Effector memory CD8-positive, alpha-beta T cell (primary cell): ENCODE data around the gene WDTC1.

ENCODE experiments used
- ATAC-seq: fragments of 150-1000 bp; cut with Tn5 transposase; replicated peaks from 2 replicates; pipeline ENCODE4 v1.10.0; 2021; ENCODE audit warnings: mild to moderate bottlenecking, moderate library complexity
- DNase-seq, 3 experiments: peaks; one replicate each; pipeline ENCODE4 v3.0.0; 2021
- H3K27ac Mint-ChIP-seq, 2 donors: one replicate each; pipeline ENCODE4 v1.8.0; 2022; ENCODE audit warnings: mild to moderate bottlenecking in 2 of 2, mixed read lengths in 2 of 2, moderate library complexity in 2 of 2
- H3K27me3 Mint-ChIP-seq, 2 donors: one replicate each; pipeline ENCODE4 v1.8.0; 2022; ENCODE audit warnings: mixed read lengths in 2 of 2
- H3K36me3 Mint-ChIP-seq: one replicate; pipeline ENCODE4 v1.8.0; 2022; ENCODE audit warnings: mild to moderate bottlenecking, moderate library complexity, mixed read lengths; ENCODE audit not compliant: insufficient read depth
- H3K4me1 Mint-ChIP-seq, 2 donors: one replicate each; pipeline ENCODE4 v1.8.0; 2022; ENCODE audit warnings: low read depth in 2 of 2, mixed read lengths in 2 of 2
- H3K4me3 Mint-ChIP-seq, 2 donors: one replicate each; pipeline ENCODE4 v1.8.0; 2022; ENCODE audit warnings: mild to moderate bottlenecking in 2 of 2, mixed read lengths in 2 of 2, moderate library complexity in 2 of 2
- H3K9me3 Mint-ChIP-seq, 2 donors: one replicate each; pipeline ENCODE4 v1.8.0; 2022; ENCODE audit warnings: mixed read lengths in 2 of 2

The WDTC1 gene

DNA sequence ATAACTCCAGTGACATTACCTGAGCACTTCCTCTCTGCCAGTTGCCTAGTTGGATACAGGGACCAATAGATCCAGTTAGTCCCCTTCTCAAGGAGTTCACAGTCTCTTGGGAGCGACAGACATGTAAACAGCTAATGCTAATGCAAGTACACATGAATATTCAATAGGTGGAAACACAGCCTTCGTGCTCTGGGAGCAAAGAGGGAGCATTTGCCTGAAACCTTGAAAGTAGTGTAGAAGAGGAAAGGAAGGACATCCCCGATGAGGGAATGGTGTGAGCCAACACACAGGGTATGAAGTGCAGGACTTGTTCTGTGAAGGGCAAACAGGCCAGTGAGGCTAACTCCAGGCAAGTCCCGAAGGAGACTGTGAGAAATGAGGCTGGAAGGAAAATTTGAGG, 83.7 kb downstream of the WDTC1 start:
- H3K9me3 Mint-ChIP-seq = no peaks in the 10 kb centered on the region
- H3K4me1 Mint-ChIP-seq = peaks cover 8 to 9% of the 10 kb centered on the region in 2 donors
- no peak overlapping the region for H3K27ac Mint-ChIP-seq
- no peak overlapping the region for H3K4me3 Mint-ChIP-seq
- ATAC-seq = no peak
- H3K36me3 Mint-ChIP-seq = peaks cover 11% of the 10 kb centered on the region
- no peak for DNase-seq
- peaks cover 6 to 9% of the 10 kb centered on the region in 2 donors for H3K27me3 Mint-ChIP-seq

DNA sequence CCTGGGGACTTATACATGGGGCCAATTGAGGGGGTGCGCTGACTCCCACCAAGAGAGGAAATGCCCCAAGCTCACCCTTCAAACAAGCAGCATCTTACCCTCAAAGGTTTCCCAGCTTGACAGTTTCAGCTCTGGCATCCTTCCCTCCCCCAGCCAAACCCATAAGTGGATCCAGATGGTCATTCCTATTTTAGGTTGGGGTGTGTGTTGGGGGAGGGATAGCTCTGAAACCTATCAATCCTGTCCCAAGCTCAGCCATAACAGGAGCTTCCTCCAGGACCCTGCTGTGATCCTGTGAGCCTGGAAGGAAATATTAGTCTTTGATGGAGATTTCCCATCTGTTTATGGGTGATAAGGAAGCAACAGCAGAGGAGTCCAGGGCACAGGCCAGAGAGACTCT, 84.2 kb downstream of the WDTC1 start:
- H3K9me3 Mint-ChIP-seq = no peaks in the 10 kb centered on the region
- H3K27me3 Mint-ChIP-seq = peaks cover 6 to 9% of the 10 kb centered on the region in 2 donors
- no peak overlapping the region for H3K27ac Mint-ChIP-seq
- no peak overlapping the region for H3K4me3 Mint-ChIP-seq
- ATAC-seq = no peak
- DNase-seq = no peak
- H3K4me1 Mint-ChIP-seq = peaks cover 11 to 12% of the 10 kb centered on the region in 2 donors
- peaks cover 10% of the 10 kb centered on the region for H3K36me3 Mint-ChIP-seq

DNA sequence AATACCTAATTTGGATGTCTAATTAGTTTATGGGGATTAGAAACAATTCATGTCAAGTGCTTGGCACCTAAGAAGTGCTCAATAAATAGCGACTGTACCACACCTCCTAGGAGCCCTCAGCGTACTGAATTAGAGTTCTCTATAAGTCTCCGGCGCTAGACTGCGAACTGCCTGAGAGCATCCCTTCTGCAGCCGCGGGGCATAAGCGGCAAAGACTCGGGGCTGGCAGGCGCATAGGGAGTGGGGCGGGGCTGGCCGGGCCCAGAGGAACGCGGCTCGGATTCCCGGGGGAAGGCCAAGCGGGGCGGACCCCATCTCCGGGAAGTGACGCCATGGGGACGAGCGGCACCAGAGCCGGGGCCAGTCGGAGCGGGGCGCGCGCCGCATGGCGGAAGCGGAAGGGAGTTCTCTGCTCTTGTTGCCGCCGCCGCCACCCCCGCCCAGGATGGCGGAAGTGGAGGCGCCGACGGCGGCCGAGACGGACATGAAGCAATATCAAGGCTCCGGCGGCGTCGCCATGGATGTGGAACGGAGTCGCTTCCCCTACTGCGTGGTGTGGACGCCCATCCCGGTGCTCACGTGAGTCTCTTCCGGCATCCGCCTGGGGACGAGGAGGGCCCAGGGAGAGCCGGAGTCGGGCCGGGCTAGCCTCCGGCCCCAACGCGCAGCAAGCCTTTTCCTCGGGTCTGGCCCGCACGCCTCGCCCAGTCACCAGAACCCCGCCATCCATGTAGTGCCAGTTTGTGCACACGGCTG, 87.6 kb downstream of the WDTC1 start, which contains the start of gene TMEM222:
Gene TMEM222, plus strand, starts transcription at position 351 of the 756 bp plus-strand sequence. Its CDS starts 35 bp downstream, at position 386.
- Mint-ChIP-seq H3K27ac (peak within 1 kb of the TSS; percentile 93 to 94), H3K36me3 (peaks cover 17% of the 10 kb centered on the region), H3K4me1 (peaks cover 31 to 38% of the 10 kb centered on the region in 2 donors), H3K4me3 (peak within 1 kb of the TSS; percentile 91 to 92), H3K9me3 (no peaks in the 10 kb centered on the region), H3K27me3 (peaks cover 6 to 9% of the 10 kb centered on the region in 2 donors)
- DNase-seq = peak; percentile 94 to 96 (median 96)
- ATAC-seq = peak; percentile 96

DNA sequence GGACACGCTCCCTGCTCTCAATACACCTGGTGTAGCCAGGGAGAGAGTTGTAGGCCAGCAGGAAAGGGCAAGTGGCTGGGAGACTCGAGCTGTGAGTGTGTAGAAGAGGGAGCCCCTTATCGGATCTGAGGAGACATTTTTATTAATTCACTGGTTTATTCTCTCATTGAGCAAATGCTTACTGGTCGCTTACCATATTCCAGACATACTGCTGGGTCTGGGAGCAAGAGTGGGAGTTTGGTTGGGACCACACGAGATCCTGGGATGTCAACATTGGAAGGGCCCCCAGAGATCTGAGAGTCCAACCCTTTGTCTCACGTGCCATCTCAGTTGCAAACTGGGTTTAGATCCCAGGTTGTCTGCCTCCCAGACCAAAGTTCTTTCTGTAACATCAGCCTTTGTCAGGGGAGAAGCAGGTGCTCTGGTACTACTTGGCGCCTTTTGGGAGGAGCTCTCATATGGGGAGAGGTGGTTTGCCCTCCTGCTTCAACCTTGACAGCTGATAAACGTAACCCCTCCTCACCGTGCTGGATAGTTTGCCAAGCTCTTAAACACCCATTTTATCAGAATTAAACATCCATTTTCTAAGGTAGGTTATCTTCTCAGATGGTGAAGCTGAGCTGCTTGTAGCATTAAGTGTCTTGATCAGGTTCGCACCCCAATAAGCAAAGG, 88.3 kb downstream of the WDTC1 start:
- Mint-ChIP-seq H3K9me3 (no peaks in the 10 kb centered on the region), H3K27me3 (peaks cover 6 to 9% of the 10 kb centered on the region in 2 donors), H3K36me3 (peaks cover 17% of the 10 kb centered on the region), H3K27ac (peak overlapping the region; percentile 93 to 94), H3K4me1 (peaks cover 32 to 43% of the 10 kb centered on the region in 2 donors), H3K4me3 (peak overlapping the region; percentile 91 to 92)
- no peak for ATAC-seq
- DNase-seq = no peak

DNA sequence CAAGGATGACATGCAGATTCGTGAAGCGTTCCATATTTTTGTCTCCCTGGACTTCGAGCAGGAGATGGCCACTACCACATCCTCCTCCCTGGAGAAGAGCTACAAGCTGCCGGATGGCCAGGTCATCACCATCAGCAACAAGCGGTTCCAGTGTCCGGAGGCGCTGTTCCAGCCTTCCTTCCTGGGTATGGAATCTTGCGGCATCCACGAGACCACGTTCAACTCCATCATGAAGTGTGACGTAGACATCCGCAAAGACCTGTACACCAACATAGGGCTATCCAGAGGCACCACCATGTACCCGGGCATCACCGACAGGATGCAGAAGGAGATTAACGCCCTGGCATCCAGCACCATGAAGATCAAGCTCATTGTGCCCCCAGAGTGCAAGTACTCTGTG, 90.9 kb downstream of the WDTC1 start:
- ATAC-seq (no peak), DNase-seq (no peak)
- Mint-ChIP-seq H3K4me3 (no peak overlapping the region), H3K4me1 (peaks cover 39 to 59% of the 10 kb centered on the region in 2 donors), H3K36me3 (peaks cover 24% of the 10 kb centered on the region), H3K27ac (no peak overlapping the region), H3K9me3 (no peaks in the 10 kb centered on the region), H3K27me3 (no peaks in the 10 kb centered on the region)

DNA sequence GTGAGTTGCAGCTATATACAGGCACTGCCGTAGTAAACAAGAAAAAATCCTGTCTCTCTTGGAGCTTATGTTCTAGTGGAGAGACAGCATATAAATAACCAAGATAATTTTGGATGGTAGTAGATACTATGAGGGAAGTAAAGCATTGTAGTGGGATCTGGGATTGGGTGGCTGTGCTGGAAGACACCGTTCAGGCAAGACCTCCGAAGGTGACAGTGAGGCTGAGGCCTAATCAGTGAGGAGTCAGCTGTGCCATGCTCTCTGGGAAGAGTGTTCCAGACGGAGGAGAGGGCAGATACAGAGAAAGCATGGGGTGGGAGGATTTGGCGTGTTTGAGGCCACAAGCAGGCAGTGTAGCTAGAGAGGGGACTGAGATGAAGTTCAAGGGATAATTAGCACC, 93.5 kb downstream of the WDTC1 start:
- Mint-ChIP-seq H3K27ac (peak overlapping the region; percentile 51 to 83), H3K36me3 (peaks cover 25% of the 10 kb centered on the region), H3K4me1 (peaks cover 42 to 70% of the 10 kb centered on the region in 2 donors), H3K4me3 (no peak overlapping the region), H3K27me3 (no peaks in the 10 kb centered on the region), H3K9me3 (no peaks in the 10 kb centered on the region)
- DNase-seq (no peak), ATAC-seq (no peak)

DNA sequence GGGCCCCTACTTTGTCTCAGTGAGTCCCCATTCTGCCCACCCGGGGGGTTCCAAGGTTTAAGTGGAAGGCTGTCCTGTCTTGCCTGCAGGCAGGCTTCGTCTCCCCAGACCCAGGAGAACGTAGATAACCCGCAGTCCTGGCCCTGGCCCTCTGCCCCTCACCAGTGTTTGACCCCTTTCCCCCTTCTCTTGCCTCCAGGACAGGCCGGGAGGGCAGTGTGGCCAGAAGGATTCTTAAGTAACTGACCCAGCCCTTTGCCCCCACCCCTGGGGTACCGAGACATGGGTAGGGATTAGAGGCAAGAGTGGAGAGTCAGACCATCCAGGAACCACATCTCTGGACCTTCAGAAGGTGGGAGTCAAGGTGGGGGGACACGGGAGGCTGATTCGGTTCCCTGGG, 96.4 kb downstream of the WDTC1 start:
- peaks cover 22% of the 10 kb centered on the region for H3K36me3 Mint-ChIP-seq
- no peak overlapping the region for H3K4me3 Mint-ChIP-seq
- no peaks in the 10 kb centered on the region for H3K27me3 Mint-ChIP-seq
- H3K9me3 Mint-ChIP-seq = no peaks in the 10 kb centered on the region
- DNase-seq (no peak), ATAC-seq (no peak)
- H3K27ac Mint-ChIP-seq = peak overlapping the region in 1 of 2 donors; percentile 54
- H3K4me1 Mint-ChIP-seq = peaks cover 32 to 56% of the 10 kb centered on the region in 2 donors

DNA sequence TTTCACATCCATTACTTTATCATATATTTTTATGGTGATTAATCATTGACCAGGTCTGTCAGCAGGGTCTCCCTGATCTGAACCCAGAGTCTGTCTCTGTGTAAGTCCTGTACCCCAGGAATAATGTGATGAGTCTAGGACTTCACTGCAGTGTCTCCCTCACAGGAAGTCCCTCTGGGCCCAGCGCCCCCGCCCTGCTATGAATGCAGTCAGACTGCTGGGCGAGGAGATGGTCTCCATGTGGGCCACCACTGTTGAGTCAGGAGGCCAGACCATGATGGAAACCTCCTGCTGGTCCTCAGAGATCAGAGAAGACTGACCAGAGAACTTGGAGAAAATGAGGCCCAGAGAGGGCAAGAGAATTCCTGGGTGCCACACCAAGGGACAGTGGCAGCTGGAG, 97.0 kb downstream of the WDTC1 start:
- no peak for ATAC-seq
- Mint-ChIP-seq H3K27me3 (no peaks in the 10 kb centered on the region), H3K27ac (peak overlapping the region in 1 of 2 donors; percentile 54), H3K36me3 (peaks cover 24% of the 10 kb centered on the region), H3K4me3 (no peak overlapping the region), H3K9me3 (no peaks in the 10 kb centered on the region), H3K4me1 (peaks cover 28 to 50% of the 10 kb centered on the region in 2 donors)
- no peak for DNase-seq

DNA sequence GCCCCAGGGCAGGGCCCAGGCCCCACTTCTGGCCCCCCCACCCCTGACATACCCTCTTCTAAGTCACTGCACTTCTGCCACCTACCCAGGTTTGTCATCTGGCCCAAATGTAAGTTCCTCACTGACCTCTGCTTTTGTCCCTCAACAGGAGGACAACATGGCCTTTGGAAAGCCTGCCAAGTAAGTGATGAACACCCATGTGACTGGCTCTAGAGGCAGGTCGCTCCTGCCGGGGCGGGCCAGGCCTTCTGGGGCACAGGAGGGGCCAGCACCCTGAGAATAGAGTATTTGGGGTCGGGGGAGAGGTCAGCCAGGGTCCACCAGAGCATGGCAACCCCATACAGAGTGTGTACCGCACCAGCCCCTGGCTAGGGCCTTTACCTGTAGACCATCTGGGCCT, 97.5 kb downstream of the WDTC1 start:
- Mint-ChIP-seq H3K4me1 (peaks cover 25 to 45% of the 10 kb centered on the region in 2 donors), H3K4me3 (no peak overlapping the region), H3K9me3 (no peaks in the 10 kb centered on the region), H3K36me3 (peaks cover 24% of the 10 kb centered on the region), H3K27me3 (no peaks in the 10 kb centered on the region), H3K27ac (peak overlapping the region in 1 of 2 donors; percentile 54)
- DNase-seq (no peak), ATAC-seq (no peak)

DNA sequence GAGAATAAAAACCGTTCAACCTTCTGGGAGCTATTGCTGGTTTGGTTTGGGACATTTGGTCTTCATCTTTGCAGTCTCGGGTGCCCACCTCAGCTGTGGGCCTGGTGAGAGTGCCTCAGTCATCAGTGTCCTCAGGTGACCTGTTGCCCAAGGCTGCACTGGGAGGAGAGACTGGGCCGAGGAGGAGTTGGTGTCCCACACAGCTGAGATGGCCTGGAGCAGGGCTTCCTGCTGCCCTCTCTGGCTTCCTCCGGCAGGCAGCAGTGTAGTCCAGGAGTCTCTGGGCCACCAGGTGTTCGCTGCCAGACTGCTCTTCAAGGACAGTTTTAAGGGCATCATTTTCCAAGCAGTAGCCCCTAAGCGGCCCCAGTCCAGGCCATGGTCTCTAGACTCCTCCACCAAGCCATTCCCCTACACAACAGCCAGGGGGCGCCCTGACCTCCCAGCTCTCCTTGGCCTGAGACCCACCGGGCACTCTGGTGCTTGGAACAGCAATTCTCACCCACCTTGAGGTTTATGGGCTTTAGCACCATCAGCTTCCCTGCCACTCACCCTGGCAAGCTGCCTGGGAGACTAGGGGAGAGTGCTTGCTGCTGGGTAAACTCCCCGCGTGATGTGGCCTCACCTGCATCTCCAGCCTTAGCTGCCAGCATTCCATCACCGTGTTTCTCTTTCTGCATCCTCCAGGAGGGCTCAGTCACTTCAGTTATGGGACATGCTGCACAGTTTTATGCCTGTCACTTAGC, 98.3 kb downstream of the WDTC1 start:
- peaks cover 25% of the 10 kb centered on the region for H3K36me3 Mint-ChIP-seq
- peak overlapping the region; percentile 54 to 74 for H3K27ac Mint-ChIP-seq
- no peaks in the 10 kb centered on the region for H3K27me3 Mint-ChIP-seq
- H3K4me1 Mint-ChIP-seq = peaks cover 24 to 39% of the 10 kb centered on the region in 2 donors
- ATAC-seq = peak; percentile 93
- H3K4me3 Mint-ChIP-seq = peak overlapping the region in 1 of 2 donors; percentile 17
- peak; percentile 56 to 62 (median 59) for DNase-seq
- H3K9me3 Mint-ChIP-seq = no peaks in the 10 kb centered on the region

DNA sequence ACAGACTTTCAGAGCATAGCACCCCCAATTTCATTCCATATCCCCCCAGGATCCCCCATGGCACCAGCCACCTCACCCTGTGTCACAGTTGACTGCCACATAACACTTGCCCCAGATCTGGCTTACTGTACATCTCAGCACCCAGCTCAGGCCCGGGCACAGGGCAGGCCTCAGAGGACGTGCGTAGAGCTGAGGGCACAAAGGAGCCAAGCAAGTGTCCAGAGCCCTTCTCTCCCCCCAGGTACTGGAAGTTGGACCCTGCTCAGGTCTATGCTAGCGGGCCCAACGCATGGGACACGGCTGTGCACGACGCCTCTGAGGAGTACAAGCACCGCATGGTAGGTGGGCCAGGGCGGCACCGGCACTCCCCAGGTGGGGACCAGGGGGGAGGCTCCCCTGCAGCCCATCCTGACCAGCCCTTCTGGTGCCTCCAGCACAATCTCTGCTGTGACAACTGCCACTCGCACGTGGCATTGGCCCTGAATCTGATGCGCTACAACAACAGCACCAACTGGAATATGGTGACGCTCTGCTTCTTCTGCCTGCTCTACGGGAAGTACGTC, 99.4 kb downstream of the WDTC1 start:
- Mint-ChIP-seq H3K27ac (no peak overlapping the region), H3K27me3 (no peaks in the 10 kb centered on the region), H3K36me3 (peaks cover 23% of the 10 kb centered on the region), H3K9me3 (no peaks in the 10 kb centered on the region), H3K4me3 (no peak overlapping the region), H3K4me1 (peaks cover 17 to 30% of the 10 kb centered on the region in 2 donors)
- no peak for DNase-seq
- no peak for ATAC-seq

DNA sequence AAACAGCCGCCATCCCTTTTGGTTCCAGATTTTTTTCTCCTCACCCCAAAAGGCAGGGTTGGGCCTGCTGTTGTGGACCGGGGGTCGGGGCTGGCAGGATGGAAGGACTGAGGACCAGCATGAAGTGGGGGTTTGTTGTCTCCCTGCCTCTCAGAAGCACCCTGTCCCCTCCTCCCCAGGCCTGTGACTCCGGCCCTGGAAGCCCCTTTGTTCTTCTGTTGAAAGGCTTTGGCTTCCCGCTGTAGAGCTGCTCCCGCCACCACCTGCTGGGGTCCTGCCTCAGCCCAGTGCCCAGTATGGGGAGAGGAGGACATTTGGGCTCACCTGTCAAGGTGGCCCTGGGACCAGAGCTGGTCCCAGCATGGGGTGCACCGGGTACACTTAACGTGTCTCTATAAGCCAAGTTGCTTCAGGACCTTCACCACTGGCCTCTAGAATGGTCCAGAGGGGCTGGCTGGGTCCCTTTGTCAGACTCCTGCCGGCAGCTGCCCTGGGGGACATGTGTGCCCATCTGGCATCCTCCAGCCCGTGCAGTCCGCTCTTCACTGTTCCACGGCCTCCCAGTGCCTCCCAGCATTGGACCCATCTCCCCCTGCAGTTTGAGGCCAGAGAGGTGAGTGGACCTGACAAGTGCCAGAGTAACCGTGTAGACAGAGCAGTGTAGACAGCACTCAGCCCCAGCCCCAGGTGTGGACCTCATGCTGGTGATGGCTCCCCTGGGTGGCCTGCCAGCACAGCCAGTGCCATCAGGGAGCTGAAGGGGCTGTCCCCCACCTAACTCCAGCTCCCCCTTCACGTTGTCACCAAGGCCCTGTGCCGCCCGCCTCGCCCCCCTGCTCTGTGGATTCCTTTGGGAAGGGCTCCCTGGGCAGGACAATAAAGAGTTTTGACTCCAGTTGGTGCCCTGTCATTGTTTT, 101.3 kb downstream of the WDTC1 start:
- peaks cover 29 to 34% of the 10 kb centered on the region in 2 donors for H3K4me1 Mint-ChIP-seq
- no peak for ATAC-seq
- no peak for DNase-seq
- no peaks in the 10 kb centered on the region for H3K27me3 Mint-ChIP-seq
- no peaks in the 10 kb centered on the region for H3K9me3 Mint-ChIP-seq
- peak overlapping the region in 1 of 2 donors; percentile 57 for H3K27ac Mint-ChIP-seq
- H3K4me3 Mint-ChIP-seq = no peak overlapping the region
- H3K36me3 Mint-ChIP-seq = peaks cover 18% of the 10 kb centered on the region
